K562 (cell line): ENCODE measurements around the gene ISM1.

Experiments used
- CXXC5 ChIP-seq: fragments of 250-450 bp; sonication (Bioruptor Pico); IDR thresholded peaks from 2 replicates; pipeline ENCODE4 v1.8.0; 2022; ENCODE audit warnings: inconsistent platforms, mild to moderate bottlenecking, moderate library complexity
- JUN ChIP-seq, 2 experiments: sonication (generic) in 1 of 2; formaldehyde crosslinking in 1 of 2; IDR thresholded peaks; 2 replicates each; pipeline versions ENCODE4 v1.6.1 to v1.8.0; 2012 to 2022; ENCODE audit warnings: borderline replicate concordance in 2 of 2, mild to moderate bottlenecking in 2 of 2, improper control_type of control experiment in 1 of 2, low read depth in 1 of 2, low read length in 1 of 2, missing genetic modification reagents in 1 of 2
- NR3C1 ChIP-seq: sonication (generic); formaldehyde crosslinking; IDR thresholded peaks from 2 replicates; pipeline ENCODE4 v1.8.1; 2022; ENCODE audit warnings: missing genetic modification reagents
- PTRF ChIP-seq: fragments of 450-650 bp; IDR thresholded peaks from 2 replicates; pipeline ENCODE4 v1.6.1; 2016; ENCODE audit warnings: mild to moderate bottlenecking, missing genetic modification characterization, missing compliant biosample characterization
- PTTG1 ChIP-seq: fragments of 450-650 bp; IDR thresholded peaks from 2 replicates; pipeline ENCODE4 v1.6.1; 2016; ENCODE audit warnings: low read depth, mild to moderate bottlenecking, missing genetic modification characterization, missing compliant biosample characterization
- TF ChIP-seq, protein P1 (sequence below), 3 experiments: IDR thresholded peaks in 2 of 3; conservative IDR thresholded peaks in 1 of 3; 2 replicates each; pipeline ENCODE4 v1.5.1; 2011 to 2012; ENCODE audit warnings: low read length in 3 of 3, mild to moderate bottlenecking in 3 of 3, control low read depth in 2 of 3, improper control_type of control experiment in 1 of 3, inconsistent platforms in 1 of 3, low read depth in 1 of 3, mixed read lengths in 1 of 3, moderate library complexity in 1 of 3; ENCODE audit not compliant: insufficient read depth in 2 of 3

DNA sequence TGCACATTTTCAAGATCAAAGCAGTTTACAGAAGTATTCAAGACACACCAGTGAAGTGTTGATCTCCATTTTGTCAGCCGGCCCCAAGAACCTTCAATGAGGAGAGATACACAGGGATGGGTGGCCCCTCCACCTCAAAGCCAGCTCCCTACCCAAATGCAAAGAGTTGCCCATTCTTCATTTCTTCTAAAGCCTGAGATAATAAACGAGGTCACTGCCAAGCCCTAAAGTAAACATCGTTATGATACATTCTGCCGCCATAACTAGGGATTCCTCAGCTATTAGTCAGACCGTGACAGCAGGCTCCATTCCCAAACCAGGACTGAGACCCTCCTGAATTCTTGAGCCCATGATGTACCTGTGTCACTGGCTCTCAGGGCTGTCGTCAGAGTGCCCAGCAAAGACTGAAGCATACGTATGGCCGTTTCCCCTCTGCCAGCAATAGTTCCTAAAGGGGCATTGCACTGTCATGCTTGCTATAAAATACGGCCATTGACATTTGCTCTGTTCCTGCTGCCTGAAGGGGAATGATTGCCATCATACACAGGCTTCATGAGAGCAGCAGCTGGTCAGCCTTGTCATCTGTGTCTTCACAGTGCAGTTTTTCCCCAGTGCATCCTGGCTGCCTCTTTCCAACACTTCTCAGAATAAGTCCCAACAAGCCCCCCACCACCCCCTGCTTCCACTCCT is 41.7 kb downstream of the ISM1 start:
- TF ChIP-seq PTTG1 (tag) (no peak), PTRF (tag) (no peak), NR3C1 (CRISPR knock-in tag) (no peak), CXXC5 (CRISPR knock-in tag) (no peak), JUN (IDR thresholded peaks at IDR 0.05; ENCODE audit: borderline replicate concordance, low read depth, low read length) (no peak), JUN (CRISPR knock-in tag; IDR thresholded peaks at IDR 0.05; ENCODE audit: borderline replicate concordance) (no peak)
- TF ChIP-seq, protein P1, sequence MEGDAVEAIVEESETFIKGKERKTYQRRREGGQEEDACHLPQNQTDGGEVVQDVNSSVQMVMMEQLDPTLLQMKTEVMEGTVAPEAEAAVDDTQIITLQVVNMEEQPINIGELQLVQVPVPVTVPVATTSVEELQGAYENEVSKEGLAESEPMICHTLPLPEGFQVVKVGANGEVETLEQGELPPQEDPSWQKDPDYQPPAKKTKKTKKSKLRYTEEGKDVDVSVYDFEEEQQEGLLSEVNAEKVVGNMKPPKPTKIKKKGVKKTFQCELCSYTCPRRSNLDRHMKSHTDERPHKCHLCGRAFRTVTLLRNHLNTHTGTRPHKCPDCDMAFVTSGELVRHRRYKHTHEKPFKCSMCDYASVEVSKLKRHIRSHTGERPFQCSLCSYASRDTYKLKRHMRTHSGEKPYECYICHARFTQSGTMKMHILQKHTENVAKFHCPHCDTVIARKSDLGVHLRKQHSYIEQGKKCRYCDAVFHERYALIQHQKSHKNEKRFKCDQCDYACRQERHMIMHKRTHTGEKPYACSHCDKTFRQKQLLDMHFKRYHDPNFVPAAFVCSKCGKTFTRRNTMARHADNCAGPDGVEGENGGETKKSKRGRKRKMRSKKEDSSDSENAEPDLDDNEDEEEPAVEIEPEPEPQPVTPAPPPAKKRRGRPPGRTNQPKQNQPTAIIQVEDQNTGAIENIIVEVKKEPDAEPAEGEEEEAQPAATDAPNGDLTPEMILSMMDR (IDR thresholded peaks at IDR 0.05 in 2 of 3, conservative IDR thresholded peaks at IDR 0.05 in 1 of 3; ENCODE audit: insufficient read depth in 2 of 3, low read depth in 1 of 3, low read length in 3 of 3), result no peak
